MM.1S (cell line): ENCODE results near the gene AP2A2.

ENCODE experiments used
- EZH2phosphoT487 ChIP-seq: fragments of 300-600 bp; sonication (generic); IDR thresholded peaks from 2 replicates; pipeline ENCODE4 v1.6.1; 2018; ENCODE audit warnings: antibody characterized with exemption, low read length
- TF ChIP-seq, protein P1 (sequence below): fragments of 300-600 bp; sonication (generic); IDR thresholded peaks from 2 replicates; pipeline ENCODE4 v1.5.1; 2016; ENCODE audit warnings: antibody characterized with exemption, low read length, mixed read lengths

DNA sequence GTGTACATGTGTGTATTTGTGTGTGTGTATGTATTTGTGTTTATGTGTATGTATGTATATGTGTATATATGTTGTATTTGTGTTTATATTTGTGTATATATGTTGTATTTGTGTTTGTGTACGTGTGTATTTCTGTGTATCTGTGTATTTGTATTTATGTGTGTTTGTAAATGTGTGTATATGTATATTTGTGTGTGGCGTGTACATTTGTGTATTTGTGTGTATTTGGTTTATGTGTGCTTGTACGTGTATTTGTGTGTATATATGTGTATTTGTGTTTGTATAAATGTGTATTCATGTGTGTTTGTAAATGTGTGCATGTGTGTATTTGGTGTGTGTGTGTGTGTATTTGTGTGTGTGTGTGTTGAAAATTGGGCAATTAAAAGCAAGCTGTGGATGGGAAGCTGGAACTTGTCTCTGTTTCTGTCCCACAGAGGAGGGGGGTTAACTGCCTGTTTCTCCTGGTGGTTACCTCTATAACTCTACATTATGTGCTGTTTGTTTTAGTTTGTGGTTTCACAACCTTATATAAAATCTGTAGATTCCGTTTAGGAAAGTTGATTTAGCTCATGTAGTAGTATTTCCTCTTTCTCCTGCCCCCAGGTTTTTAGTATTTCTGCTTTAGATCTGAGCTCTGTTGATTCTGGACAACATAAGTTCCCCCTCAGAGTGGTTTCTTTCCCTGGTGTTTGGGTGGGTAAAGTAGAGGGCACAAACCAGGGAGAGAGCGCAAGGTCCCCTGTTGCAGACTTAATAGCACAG, 28.9 kb downstream of the AP2A2 start:
- TF ChIP-seq, protein P1, sequence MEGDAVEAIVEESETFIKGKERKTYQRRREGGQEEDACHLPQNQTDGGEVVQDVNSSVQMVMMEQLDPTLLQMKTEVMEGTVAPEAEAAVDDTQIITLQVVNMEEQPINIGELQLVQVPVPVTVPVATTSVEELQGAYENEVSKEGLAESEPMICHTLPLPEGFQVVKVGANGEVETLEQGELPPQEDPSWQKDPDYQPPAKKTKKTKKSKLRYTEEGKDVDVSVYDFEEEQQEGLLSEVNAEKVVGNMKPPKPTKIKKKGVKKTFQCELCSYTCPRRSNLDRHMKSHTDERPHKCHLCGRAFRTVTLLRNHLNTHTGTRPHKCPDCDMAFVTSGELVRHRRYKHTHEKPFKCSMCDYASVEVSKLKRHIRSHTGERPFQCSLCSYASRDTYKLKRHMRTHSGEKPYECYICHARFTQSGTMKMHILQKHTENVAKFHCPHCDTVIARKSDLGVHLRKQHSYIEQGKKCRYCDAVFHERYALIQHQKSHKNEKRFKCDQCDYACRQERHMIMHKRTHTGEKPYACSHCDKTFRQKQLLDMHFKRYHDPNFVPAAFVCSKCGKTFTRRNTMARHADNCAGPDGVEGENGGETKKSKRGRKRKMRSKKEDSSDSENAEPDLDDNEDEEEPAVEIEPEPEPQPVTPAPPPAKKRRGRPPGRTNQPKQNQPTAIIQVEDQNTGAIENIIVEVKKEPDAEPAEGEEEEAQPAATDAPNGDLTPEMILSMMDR = no peak
- no peak for TF ChIP-seq EZH2phosphoT487
